NCI-H146 treated with DMSO at 0.1 percent for 48 hours (cell line): ENCODE data around the gene KIAA1217.

Source experiments
- DNase-seq: peaks from one replicate; lab custom pipeline; 2025; ENCODE audit not compliant: unreplicated experiment; lab: John Stamatoyannopoulos, UW

KIAA1217 gene

DNA sequence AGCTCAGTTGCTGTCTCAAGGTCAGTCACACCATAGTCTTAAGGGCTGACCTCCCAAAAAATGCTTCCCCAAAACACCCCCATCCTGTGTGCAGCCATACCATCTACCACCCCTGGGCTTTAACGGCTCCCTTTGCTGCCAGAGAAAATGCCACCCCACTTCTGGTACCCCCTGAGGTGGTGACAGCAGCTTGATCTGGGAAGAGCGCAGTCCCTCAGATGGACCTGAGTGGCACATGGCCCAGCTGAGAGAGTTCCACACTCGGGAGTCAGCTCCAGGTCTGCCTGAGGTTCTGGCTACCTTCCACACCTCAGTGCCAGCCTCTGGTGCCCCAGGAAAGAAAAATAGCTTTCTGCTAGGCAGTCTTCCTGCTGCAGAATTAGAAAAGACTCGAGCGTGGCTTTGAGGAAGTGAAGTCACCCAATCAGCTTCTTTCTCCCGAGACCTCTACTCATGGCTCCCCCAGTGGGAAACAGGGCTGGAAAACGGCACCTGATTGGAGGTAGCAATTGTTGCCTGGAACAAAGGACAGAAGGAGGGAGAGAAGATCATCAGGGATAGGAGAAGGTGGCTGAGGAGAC, 363.0 kb downstream of the KIAA1217 start:
- no peak for DNase-seq

DNA sequence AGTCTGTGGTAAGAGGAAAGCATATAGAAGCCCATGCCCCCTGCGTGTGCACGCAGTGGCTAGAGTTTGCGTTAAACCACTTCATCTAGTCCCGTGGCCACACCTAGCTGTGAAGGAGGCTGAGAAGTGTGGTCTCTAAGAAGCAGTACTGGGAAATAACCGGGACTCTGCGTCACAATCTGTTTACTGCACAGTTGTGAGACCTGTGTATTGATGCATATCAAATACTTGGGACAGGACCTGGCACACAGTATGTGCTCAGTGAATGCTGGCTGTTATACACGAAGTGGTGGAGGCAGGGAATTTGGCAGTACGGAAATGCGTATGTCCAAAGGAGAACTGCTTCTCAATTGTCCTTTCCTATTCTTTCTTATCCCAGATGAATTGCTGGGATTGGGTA, 365.2 kb downstream of the KIAA1217 start:
- DNase-seq, result no peak

DNA sequence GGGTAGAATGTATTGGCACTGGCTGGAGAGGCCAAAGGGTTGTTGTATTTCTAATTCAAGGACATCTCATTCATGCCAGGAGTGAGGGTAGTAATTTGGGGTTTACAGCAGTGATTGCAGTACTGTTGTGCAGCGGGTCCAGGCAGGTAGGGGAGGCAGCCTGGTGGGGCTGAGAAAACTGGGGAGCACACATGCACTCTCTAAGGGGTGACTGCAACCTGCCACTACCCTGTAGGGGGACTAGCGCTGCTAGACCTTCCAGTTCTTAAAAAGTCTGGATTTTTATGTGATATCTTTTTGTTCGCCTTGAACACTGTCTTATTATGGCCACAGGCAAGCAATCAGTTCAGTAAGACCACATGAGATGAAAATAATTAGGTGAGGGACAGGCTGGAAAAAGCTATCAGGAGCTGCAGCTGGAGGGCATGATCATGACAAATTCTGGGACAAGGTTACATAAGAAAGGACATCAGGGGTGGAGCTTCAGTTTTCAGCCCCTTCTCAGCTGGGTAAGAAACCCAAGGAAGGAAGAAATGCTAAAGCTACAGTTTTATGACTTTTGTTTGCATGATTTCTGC, 365.7 kb downstream of the KIAA1217 start:
- no peak for DNase-seq

DNA sequence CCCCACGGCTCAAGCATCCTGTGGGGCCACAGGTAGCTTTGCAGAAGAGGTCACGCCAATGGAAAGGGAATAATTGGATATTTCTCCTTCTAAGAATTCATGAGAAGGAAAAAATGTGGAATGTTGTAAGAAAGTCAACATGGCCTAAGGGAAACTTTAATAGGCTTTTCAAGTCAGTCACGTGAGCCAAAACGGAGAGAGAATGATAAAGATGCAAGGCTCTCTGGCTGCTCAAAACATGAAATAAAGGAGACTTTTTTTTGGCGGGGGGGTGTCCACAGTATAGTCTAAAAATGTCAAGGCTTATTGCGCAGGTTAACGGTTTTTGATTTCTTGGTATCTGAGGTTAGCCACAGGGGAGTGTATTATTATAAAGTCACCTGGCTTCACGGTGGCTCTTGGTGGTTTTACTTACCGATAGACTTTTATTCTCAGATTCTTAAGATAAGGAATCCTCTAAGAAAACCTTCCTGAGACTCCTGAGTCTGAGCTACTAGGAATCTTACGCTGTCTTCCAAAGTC, 366.6 kb downstream of the KIAA1217 start:
- DNase-seq, result no peak

- DNase-seq, result no peak
Measured at GRCh38 chr10:24579448-24579847, 370.5 kb downstream of the KIAA1217 start.

DNA sequence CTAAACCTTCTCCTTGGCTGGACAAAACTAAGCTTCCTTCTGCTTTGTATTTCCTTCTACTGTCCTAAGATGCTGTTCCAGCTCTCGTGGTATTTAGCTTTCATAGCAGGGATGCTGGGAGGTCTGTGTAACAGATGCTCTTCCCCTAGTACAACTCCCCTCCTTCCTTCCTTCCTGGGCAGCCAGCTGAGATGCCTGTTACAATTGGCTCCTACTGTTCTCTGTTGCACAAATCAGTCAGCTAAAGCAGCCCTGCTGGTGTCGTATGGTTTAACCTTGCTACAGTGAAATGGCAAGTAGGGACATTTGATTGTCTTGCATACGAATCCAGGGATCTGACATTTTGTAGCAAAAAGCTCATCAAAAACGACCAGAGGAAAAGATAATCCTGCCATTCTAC, 371.0 kb downstream of the KIAA1217 start:
- no peak for DNase-seq

- DNase-seq, result no peak
Measured at GRCh38 chr10:24589265-24589664, 380.3 kb downstream of the KIAA1217 start.

GRCh38 chr10:24590697-24591457, 381.9 kb downstream of the KIAA1217 start:
- no peak for DNase-seq

- DNase-seq, result no peak
Measured at GRCh38 chr10:24596217-24596930, 387.4 kb downstream of the KIAA1217 start.

GRCh38 chr10:24597426-24597825, 388.5 kb downstream of the KIAA1217 start:
- DNase-seq, result no peak
